SU-DHL-6 (cell line): Measurements from ENCODE around the gene OR51E2.

Source experiments
- H2AFZ ChIP-seq: fragments of 200-600 bp; sonication (generic); 2 replicates; pipeline ENCODE4 v1.6.1; 2014; ENCODE audit warnings: low read depth, mild to moderate bottlenecking, moderate library complexity, mixed read lengths, antibody characterized with exemption, low read length; ENCODE audit not compliant: severe bottlenecking
- H3F3A ChIP-seq: fragments of 200-600 bp; shearing (Covaris generic); 2 replicates; pipeline ENCODE4 v1.6.0; 2016; ENCODE audit warnings: antibody characterized with exemption, mild to moderate bottlenecking; ENCODE audit not compliant: insufficient read depth
- H3K27ac ChIP-seq: fragments of 200-600 bp; sonication (generic); 2 replicates; pipeline ENCODE4 v1.5.1; 2016; ENCODE audit warnings: low read depth, mild to moderate bottlenecking, low read length, moderate library complexity, mixed read lengths
- H3K27me3 ChIP-seq: fragments of 200-600 bp; sonication (generic), shearing (Covaris generic); 2 replicates; pipeline ENCODE4 v1.6.0; 2014; ENCODE audit warnings: mild to moderate bottlenecking, low read length
- H3K36me3 ChIP-seq: fragments of 200-600 bp; sonication (generic); 2 replicates; pipeline ENCODE4 v1.6.1; 2014; ENCODE audit warnings: mild to moderate bottlenecking, low read length, mixed read lengths
- H3K4me2 ChIP-seq: fragments of 300-600, 200-600 bp; shearing (Covaris generic), sonication (generic); 2 replicates; pipeline ENCODE4 v1.6.0; 2014; ENCODE audit warnings: low read length, low read depth, mild to moderate bottlenecking; ENCODE audit not compliant: poor library complexity, severe bottlenecking
- H3K4me3 ChIP-seq: fragments of 200-600 bp; sonication (generic); 2 replicates; pipeline ENCODE4 v1.5.1; 2014; ENCODE audit warnings: antibody characterized with exemption, low read length, mild to moderate bottlenecking, mixed read lengths; ENCODE audit not compliant: insufficient read depth, poor library complexity, severe bottlenecking
- H3K79me2 ChIP-seq: fragments of 200-600 bp; sonication (generic); 2 replicates; pipeline ENCODE4 v1.6.1; 2014; ENCODE audit warnings: mild to moderate bottlenecking, low read length, moderate library complexity; ENCODE audit not compliant: insufficient read depth
- H3K9ac ChIP-seq: fragments of 200-600 bp; sonication (generic); 2 replicates; pipeline ENCODE4 v1.7.0; 2014; ENCODE audit warnings: mild to moderate bottlenecking, low read length
- H3K9me2 ChIP-seq: fragments of 200-600 bp; sonication (generic); replicated peaks from 2 replicates; pipeline ENCODE4 v1.6.1; 2014; ENCODE audit warnings: low read length; ENCODE audit not compliant: insufficient read depth
- H3K9me3 ChIP-seq: fragments of 200-600 bp; sonication (generic); 2 replicates; pipeline ENCODE4 v1.6.1; 2014; ENCODE audit warnings: low read length, mixed read lengths; ENCODE audit not compliant: insufficient read depth
- H4K20me1 ChIP-seq: fragments of 200-600 bp; sonication (generic); 2 replicates; pipeline ENCODE4 v1.6.1; 2014; ENCODE audit warnings: low read depth, mild to moderate bottlenecking, antibody characterized with exemption, low read length, moderate library complexity, mixed read lengths
- EZH2phosphoT487 ChIP-seq: fragments of 200-600 bp; sonication (generic), shearing (Covaris generic); conservative IDR thresholded peaks from 2 replicates; pipeline ENCODE4 v1.6.1; 2018; ENCODE audit warnings: mild to moderate bottlenecking, antibody characterized with exemption, low read length, moderate library complexity, mixed read lengths
- TF ChIP-seq, protein P1 (sequence below): fragments of 200-600 bp; sonication (generic); IDR thresholded peaks from one replicate; pipeline ENCODE4 v1.5.1; 2017; ENCODE audit warnings: antibody characterized with exemption, mild to moderate bottlenecking, low read length, moderate library complexity; ENCODE audit not compliant: insufficient read depth, poor library complexity, severe bottlenecking

The OR51E2 gene

DNA sequence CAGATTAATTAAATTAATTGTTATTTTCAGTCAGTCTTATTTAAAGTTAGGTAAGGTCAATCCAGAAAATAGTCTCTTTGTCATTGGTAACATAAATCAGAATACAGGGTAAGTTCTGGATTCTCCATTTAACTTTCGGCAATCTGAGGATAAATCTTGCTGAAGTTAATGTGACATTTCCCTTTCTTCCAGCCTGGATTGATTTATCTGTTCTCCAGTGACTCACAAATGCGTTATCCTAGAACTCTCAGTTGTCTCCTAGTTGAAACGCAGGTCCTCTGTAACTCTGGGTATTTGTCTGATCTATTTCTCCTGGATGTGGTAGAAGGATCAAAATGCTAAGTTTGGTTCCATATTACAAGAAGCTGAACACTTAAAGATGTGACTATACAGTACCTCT, 32.9 kb downstream of the OR51E2 start:
- Histone ChIP-seq H3K9me3 (no peaks in the 10 kb centered on the region), H3K4me2 (no peak overlapping the region), H3K27ac (no peak overlapping the region), H3K4me3 (no peak overlapping the region), H3K36me3 (no peaks in the 10 kb centered on the region), H3K27me3 (no peaks in the 10 kb centered on the region), H3K79me2 (no peaks in the 10 kb centered on the region), H3K9ac (no peak overlapping the region), H4K20me1 (no peaks in the 10 kb centered on the region), H3K9me2 (no peaks in the 10 kb centered on the region), H2AFZ (no peak overlapping the region), H3F3A (no peaks in the 10 kb centered on the region)
- TF ChIP-seq EZH2phosphoT487, result no peak
- TF ChIP-seq, protein P1, sequence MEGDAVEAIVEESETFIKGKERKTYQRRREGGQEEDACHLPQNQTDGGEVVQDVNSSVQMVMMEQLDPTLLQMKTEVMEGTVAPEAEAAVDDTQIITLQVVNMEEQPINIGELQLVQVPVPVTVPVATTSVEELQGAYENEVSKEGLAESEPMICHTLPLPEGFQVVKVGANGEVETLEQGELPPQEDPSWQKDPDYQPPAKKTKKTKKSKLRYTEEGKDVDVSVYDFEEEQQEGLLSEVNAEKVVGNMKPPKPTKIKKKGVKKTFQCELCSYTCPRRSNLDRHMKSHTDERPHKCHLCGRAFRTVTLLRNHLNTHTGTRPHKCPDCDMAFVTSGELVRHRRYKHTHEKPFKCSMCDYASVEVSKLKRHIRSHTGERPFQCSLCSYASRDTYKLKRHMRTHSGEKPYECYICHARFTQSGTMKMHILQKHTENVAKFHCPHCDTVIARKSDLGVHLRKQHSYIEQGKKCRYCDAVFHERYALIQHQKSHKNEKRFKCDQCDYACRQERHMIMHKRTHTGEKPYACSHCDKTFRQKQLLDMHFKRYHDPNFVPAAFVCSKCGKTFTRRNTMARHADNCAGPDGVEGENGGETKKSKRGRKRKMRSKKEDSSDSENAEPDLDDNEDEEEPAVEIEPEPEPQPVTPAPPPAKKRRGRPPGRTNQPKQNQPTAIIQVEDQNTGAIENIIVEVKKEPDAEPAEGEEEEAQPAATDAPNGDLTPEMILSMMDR, result no peak

DNA sequence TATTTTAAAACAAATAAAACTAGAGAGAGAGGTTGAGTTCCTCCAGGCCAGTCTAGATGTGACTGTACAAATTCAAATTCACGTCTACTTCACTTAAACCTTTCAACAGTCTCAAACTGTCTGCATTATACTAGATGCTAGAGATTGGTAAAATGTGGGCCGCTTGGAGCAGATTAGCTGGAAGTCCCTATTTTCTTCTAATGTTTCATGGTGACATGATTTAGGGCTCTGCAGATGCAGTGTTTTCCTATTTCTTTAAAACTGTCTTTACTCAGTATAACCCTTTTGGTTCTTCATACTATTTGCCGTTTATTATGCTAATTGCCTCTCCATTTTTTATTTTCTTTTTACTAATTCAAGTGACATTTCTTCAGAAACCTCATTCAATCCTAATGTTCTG, 33.5 kb downstream of the OR51E2 start:
- H3F3A ChIP-seq, result no peaks in the 10 kb centered on the region
- H3K27me3 ChIP-seq, result no peaks in the 10 kb centered on the region
- H3K9me3 ChIP-seq, result no peaks in the 10 kb centered on the region
- H3K9ac ChIP-seq, result no peak overlapping the region
- H3K4me3 ChIP-seq, result no peak overlapping the region
- H3K9me2 ChIP-seq, result no peaks in the 10 kb centered on the region
- no peak overlapping the region for H2AFZ ChIP-seq
- no peaks in the 10 kb centered on the region for H4K20me1 ChIP-seq
- no peak overlapping the region for H3K4me2 ChIP-seq
- no peak overlapping the region for H3K27ac ChIP-seq
- H3K79me2 ChIP-seq, result no peaks in the 10 kb centered on the region
- TF ChIP-seq EZH2phosphoT487, result no peak
- TF ChIP-seq, protein P1, result no peak
- H3K36me3 ChIP-seq, result no peaks in the 10 kb centered on the region

DNA sequence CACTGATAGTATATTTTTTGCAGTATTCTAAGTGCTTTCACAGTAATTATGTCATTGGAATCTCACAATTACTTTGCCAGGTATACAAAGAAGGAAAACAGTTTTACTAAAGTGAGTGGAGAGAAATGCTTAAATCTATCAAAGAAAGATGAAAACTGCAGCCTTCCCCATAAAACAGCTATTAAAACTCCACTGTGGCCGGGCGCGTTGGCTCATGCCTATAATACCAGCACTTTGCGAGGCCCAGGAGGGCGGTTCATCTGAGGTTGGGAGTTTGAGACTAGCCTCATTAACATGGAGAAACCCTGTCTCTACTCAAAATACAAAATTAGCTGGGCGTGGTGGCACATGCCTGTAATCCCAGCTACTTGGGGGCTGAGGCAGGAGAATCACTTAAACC, 34.8 kb downstream of the OR51E2 start:
- Histone ChIP-seq H2AFZ (no peak overlapping the region), H4K20me1 (no peaks in the 10 kb centered on the region), H3K9ac (no peak overlapping the region), H3K4me3 (no peak overlapping the region), H3K4me2 (no peak overlapping the region), H3K9me3 (no peaks in the 10 kb centered on the region), H3K79me2 (no peaks in the 10 kb centered on the region), H3F3A (no peaks in the 10 kb centered on the region), H3K27ac (no peak overlapping the region), H3K27me3 (no peaks in the 10 kb centered on the region), H3K36me3 (no peaks in the 10 kb centered on the region), H3K9me2 (no peaks in the 10 kb centered on the region)
- TF ChIP-seq EZH2phosphoT487, result no peak
- TF ChIP-seq, protein P1, result no peak
